Stimulated activated CD4-positive, alpha-beta T cell treated with anti-CD3 and anti-CD28 coated beads, Interleukin-4, amount 100 ng/mL, for 1 hour (primary cell): ENCODE data around the gene YPEL3.
"Not testable (repeated sequence)": the region's sequence is repeated elsewhere in the genome, so short reads cannot be mapped to it uniquely, and the experiment has no call there.

Experiments
- DNase-seq: peaks from one replicate; pipeline ENCODE4 v3.0.0-alpha.2; 2020

The YPEL3 gene, protein sequence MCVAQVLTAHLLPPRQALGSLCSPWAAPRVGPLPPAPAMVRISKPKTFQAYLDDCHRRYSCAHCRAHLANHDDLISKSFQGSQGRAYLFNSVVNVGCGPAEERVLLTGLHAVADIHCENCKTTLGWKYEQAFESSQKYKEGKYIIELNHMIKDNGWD

DNA sequence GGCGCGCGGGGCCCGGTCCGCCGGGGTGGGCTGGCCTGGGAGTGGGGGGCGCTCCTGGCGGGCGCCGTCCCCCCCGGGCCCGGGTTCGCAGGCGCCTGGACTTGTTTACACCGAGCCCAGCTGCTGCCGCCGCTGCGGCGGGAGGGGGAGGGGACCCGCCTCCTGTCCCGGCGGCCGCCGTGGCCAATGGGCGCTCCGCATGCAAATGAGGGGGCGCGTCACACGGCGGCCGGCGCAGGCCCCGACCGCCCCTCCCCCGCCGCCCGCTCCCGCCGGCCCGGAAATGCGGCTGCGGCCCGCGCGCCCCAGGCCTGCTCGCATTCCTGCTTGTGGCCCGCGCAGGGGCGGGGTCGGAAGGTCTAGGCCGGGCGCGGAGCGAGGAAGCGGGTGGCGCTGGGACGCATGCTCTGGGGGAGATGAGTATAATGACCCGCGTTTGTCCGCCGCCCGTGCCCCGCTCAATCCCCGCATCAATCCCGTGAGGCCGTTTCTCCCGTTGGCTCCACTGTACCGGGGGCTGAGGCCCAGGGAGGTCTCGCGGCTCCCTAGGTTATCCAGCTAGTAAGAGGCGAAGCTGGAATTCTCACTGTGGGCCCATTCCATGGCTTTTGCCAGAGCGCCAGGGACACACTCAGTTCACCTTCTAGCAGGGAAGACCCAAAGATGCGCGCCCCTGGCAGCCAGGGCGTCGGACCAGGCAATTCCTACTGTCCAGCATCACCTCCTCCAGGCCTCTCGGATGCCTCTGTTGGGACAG, at the start of gene YPEL3:
YPEL3 (minus strand) TSS at position 109 of the 757 bp plus-strand sequence. CDS start 731 bp downstream, outside the sequence.
- peak; percentile 88 for DNase-seq

DNA sequence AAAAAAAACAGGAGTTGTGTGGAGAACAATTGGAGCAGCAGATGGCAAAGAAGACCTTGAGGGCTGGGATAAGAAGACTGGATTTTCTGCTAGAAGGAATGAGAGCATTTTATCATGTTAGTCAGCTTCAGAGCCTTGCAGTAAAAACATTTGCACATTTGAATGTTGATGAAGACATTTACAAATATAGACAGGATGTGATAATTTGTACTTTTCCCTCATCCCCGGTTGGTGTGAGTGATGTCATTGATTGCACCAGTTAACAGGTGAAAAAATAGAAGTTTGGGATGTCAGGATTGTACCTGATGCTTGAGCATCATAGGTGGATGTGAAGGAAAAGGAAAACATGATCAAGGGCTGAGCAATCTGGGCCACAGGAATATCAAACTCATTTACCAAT, 49.6 kb upstream of the YPEL3 start:
- DNase-seq = no peak

DNA sequence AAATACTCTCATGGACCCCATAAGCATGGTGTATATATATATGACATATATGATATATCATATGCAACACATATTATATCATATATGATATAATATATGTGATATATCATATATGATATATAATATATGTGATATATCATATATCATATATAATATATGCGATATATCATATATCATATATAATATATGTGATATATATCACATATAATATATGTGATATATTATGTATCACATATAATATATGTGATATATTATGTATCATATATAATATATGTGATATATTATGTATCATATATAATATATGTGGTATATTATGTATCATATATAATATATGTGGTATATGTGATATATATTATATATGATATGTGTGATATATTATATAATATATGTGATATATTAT, 48.9 kb upstream of the YPEL3 start:
- no peak for DNase-seq

DNA sequence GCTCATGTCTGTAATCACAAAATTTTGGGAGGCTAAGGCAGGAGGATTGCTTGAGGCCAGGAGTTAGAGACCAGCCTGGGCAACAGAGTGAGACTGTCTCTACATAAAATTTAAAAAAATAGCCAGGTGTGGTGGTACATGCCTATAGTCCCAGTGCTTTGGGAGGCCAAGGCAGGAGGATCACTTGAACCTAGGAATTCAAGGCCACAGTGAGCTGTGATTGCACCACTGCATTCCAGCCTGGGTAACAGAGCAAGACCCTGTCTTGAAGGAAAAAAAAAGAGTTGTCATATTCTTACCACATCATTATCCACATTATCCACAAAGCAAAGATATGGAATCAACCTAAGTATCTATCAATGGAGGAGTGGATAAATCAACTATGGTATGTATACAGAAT, 48.0 kb upstream of the YPEL3 start:
- DNase-seq = no peak

DNA sequence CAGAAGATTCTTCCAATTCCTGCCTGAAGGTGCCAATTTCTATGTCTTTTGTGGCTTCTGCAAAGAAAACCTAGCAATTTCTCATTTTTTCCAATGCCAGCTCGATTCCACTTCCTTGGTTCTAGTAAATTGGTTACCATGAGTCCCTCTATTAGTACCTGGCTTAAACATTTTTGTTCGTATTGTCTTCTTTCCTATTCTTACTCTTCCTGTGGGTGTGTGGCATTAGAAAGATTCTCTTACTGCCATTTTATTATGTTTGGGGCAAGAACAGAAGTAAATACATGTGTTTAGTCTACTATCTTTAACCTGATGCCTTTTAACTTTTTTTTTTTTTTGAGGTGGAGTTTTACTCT, 47.3 kb upstream of the YPEL3 start:
- DNase-seq = no peak

DNA sequence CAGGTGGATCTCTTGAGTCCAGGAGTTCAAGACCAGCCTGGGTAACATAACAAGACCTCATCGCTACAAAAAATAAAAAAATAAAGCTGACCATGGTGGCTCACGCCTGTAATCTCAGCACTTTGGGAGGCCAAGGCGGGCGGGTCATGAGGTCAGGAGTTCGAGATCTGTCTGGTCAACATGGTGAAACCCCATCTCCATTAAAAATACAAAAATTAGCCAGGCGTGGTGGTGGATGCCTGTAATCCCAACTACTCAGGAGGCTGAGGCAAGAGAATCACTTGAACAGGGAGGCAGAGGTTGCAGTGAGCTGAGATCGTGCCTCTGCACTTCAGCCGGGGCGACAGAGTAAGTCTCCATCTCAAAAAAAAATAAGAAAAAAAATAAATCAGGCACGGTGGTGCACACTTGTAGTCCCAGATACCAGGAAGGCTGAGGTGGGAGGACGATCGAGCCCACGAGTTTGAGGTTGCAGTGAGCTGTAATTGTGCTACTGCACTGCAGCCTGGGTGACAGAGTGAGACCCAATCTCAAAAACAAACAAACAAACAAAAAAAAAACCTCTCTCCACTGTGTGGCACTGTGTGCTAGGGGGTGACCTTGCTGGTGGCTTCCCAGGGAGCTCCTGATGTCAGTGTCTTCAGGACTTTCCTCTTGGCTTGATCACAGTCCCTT, 46.8 kb upstream of the YPEL3 start:
- DNase-seq = no peak

DNA sequence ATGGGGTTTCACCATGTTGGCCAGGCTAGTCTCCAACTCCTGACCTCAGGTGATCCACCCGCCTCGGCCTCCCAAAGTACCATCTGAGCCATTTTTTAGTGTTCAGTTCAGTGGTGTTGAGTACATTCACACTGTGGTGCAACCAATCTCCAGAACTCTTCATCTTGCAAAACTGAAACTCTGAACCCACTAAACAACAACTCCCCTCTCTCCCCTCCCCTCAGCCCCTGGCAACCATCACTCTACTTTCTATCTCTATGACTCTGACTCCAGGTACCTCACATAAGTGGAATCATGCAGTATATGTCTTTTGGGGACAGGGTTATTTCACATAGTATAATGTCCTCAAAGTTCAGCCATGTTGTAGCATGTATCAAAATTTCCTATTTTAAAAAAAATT, 45.7 kb upstream of the YPEL3 start:
- DNase-seq = no peak

DNA sequence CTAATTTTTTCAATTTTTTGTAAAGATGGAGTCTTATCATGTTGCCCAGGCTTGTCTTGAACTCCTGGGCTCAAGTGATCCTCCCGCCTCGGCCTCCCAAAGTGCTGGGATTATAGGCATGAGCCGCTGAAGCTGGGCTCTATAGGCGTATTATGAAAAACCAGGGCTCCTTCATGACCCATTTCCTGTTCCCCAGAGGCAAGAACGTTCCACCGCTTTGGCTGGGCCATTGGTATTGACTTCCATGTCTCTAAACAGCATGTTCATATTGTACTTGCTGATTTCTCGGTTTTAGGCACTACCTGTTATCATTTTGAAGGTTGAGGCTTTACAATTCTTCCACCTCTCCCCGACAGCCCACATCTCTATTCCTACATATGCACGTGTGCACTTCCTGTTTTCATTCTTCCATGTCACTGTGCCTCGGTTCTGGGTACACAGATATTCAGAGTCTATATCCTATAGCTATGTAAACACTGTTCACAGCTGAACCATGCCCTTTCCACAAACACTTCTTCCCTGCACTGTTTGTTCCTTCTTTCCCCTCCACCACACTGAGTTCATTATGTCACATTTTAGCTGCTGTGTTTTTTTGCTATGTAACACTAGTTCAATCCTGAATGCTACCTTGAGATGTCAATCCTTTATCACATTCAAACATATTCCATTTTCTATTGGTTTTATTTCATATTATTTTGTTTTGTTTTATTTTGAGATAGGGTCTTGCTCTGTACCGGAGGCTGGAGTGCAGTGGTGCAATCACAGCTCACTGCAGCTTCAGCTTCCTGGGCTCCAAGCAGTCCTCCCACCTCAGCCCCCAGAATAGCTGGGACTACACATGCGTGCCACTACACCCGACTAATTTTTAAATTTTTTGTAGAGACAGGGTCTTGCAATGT, 43.8 kb upstream of the YPEL3 start:
- DNase-seq = no peak

DNA sequence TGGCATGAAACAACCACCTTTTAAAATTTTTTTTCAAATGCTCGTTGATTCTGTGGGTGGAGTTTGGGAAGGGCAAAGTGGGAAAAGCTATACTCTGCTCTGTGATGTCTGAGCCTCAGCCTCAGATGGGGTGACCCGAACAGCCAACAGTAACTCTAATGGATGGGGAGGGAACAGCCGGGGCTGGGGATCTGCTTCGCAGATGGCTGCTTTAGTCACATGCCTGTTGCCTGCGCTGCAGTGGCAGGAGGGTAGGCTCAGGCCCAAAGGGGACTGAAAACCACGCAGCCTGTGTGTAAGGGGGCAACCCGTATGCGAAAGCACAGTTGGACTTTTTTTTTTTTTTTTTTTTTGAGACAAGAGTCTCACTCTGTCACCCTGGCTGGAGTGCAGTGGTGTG, 41.9 kb upstream of the YPEL3 start:
- no peak for DNase-seq

DNA sequence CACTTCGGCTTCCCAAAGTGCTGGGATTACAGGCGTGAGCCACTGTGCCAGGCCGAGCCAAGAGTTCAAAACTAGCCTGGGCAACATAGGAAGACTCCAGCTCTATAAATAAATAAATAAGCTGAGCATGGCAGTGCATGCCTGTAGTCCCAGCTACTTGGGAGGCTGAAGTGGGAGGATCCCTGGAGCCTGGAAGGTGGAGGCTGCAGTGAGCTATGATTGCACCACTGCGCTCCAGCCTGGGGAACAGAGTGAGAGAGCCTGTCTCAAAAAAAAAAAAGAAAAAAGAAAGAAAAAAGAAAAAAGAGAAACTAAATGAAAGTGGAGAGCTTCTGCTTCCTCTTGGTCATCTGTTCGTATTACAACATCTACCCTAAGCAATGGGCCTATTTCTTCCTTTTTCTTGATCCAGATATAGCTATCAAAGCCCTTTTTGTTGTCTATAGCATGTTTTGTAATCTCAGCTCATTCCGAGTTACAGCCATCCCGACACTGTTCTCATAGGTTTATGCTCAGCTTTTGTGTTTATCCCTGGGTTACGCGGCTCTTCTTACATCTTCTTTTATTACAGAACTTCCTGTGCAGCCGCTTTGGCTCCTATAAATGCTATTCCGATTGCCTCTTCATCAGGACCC, 41.1 kb upstream of the YPEL3 start:
- no peak for DNase-seq

DNA sequence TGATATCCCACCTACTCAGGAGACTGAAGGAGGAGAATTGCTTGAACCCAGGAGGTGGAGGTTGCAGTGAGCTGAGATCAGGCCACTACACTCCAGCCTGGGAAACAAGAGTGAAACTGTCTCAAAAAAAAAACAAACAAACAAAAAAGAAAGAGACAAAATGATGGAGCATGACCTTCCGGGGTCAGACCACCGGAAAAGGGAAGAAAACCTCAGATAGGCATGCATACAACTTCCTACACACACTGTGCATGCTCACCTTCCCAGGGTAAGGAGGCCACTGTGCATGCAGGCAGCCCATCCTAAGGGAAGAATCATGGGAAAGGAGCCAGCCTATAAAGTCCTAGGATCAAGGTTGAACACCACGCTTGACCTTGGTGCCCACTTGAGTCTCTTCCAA, 36.6 kb upstream of the YPEL3 start:
- DNase-seq = no peak

DNA sequence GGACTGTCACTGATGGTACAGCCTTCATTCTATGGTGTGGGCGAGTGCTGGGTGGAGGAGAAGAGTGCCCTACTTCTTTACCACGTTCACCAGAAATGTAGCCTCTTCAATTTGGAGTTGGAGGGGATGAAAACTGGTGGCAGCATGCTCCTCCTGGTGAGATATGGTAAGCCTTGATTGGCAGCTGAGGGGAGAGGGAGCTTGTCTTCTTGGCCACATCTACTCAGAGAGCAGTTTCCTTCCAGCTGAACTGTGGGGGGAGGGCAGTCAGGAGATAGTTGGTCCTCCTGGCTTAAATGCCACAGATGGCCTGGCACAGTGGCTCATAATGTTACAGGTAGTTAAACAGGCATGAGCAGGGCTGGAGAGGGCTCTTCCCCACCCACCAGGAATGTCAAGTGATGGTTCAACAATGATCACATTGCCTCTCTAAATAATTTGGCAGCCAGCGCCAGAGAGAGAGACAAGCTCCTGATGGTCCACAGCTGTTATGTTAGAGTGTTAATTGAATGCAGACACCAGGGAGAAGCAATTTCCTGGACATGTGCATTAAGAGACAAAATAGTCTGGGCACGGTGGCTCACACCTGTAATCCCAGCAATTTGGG, 36.0 kb upstream of the YPEL3 start:
- no peak for DNase-seq

DNA sequence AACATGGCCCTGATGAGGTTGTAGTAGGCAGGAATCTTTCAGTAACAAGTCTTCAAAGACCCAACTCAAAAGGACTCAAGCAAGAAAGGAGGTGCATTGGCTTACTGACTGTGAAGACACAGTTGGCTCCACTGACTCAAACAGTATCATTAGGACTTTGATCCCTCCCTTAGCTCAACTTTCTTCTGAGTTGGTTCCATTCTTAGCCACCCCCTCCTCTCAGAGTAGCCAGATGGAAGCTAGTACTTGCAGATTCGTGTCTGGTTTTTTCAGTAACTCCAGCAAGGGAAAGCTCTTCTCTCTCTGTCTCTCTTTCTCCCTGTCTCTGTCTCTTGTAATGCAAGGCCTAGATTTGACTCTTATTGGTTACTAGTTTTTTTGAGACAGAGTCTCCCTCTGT, 32.0 kb upstream of the YPEL3 start:
- DNase-seq = no peak

DNA sequence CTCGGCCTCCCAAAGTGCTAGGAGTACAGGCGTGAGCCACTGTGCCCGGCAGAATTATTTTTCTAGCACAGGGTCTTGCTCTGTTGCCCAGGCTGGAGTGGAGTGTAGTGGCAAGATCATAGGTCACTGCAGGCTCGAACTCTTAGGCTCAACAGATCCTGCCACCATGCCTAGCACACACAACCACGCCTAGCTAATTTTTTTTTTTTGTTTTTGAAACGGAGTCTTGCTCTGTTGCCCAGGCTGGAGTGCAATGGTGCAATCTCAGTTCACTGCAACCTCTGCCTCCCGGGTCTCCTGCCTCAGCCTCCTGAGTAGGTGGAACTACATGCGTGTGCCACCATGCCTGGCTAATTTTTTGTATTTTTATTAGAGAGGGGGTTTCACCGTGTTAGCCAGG, 29.7 kb upstream of the YPEL3 start:
- DNase-seq = not testable (repeated sequence)

DNA sequence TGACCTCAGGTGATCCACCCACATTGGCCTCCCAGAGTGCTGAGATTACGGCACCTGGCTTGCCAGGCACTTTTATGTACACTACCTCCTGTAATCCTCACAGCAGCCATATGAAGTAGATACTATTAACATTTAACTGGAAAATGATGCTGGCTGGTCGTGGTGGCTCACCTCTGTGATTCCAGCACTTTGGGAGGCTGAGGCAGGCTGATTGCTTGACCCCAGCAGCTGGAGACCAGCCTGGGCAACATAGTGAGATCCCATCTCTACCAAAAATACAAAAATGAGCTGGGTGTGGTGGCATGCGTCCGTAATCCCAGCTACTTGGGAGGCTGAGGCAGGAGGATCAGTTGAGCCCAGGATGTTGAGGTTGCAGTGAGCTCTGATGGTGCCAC, 29.0 kb upstream of the YPEL3 start:
- no peak for DNase-seq

DNA sequence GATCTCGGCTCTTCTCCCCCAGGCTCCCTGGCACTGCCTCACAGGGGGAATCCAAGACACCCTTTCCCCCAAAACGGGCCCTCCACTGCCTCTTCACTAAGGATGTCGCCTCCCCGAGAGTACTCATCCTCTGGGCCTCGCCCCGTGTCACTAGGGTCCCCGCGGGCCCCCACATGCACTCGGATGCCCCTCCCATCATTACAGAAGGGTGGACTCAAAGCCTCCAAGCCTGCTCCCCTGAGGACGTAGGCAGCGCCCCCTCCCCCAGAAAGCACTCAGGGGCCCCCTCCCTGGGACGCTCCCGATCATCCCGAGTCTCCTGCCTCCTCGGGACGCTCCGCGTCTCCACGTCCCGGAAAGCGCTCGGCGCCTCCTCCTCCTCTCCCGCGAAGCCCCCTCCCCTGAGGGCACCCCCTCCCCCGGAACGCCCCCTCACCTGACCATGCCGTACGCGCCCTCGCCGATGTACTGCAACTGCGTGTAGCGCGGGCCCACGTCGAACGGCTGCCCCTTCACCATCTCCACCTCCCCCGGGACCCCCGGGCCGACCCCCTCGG, 26.7 kb upstream of the YPEL3 start:
- DNase-seq = peak; percentile 20

DNA sequence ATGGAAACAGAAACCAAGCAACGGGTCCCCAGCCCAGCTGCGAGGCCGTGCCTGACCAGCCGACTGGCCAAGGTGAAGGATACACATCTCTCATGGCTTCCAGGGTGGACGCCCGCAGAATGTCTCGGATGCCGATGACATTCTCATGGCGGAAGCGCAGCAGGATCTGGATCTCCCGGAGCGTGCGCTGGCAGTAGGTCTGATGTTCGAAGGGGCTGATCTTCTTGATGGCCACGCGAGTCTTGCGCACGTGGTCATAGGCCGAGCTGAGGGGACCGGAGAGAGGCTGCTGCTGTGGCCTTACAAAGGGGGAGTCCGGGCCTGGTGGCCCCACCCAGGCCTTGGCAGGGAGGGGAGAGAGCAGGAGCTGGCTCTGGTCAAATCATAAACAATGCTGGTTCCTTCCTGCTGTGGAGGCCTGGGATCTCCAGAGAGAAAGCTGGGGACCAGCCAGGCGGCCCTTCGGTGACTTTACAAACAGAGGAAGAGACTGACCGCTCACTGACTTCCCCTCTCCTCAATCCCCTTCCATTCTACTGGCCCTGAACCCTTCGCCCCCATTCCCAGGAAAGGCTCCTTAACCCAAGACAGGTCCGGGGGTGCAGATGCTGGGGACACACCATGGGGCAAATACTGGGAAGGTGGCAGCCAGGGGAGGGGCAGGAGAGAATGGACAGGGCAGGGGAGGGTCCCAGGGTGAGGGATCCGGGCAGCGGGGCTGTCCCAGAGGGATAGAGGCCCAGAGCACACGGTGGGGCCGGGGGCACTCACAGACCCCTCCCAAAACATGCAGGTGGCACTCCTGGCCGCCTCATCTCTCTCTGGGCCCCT, 25.9 kb upstream of the YPEL3 start:
- no peak for DNase-seq

DNA sequence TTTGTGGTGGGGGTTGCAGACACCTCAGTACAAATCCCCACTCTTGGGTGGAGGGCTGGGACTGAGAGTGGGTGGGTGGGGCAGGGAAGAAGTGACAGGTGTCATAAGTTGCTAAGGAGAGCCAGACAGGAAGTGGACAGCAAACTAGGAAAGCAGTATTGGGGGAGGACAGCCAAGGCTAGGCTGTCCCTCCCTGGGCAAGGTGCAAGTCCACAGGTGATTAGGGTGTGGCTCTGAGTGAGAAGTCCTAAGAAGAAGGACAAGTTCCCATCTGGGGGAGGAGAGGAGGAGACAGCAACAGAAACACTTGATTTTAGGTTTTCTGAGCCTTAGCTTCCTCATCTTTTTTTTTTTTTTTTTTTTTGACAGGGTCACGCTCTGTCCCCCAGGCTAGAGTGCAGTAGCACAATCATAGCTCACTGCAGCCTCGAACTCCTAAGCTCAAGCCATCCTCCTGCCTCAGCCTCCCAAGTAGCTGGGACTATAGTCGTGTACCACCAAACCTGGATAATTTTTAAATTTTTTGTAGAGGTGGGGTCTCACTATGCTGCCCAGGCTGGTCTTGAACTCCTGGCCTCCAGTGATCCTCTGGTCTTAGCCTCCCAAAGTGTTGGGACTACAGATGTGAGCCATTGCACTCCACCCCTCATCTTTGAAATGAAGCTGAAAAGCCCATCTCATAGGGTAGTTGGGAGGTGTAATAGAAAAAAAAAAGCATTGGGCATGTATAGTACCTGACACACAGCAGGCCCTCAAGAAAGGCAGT, 24.5 kb upstream of the YPEL3 start:
- no peak for DNase-seq

DNA sequence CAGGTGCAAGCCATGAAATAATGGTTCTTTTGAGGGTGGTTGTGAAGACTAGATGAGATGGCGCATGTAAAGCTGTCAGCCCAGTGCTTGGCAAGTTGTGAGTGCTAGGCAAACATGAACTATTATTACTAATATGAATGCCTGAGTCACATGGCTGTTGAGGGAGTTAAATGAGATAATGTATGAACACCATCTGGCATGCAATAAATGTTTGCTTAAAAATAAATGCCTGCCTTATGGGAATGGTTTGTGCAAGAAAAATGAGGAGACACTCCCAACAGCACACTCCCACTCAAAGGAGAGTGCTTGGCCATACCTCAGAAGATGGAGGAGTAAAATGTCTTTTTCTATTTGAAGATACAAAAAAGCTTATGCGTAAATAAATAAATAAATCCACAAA, 23.4 kb upstream of the YPEL3 start:
- DNase-seq = no peak

DNA sequence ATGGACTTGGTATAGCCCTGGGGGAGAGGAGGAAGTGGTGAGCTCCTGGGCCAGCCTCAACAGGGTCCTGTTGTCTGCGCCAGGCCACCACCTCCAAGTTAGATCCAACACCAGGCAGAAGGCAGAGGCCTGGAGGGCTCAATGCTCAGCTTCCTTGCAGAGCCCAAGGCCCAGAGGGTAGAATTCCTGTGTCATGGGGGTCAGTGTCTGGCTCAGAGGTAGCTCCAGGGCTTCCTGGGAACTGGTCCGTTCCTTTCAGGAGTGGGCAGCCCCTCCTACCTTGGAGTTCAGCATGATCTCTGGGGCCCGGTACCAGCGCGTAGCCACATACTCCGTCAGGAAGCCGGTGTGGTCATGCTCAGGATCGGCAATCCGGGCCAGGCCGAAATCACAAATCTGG, 21.8 kb upstream of the YPEL3 start:
- DNase-seq = no peak
